SJSA1 (cell line): ENCODE data around the gene FGFR4. TPM values are rescaled to one million over a fixed set of nuclear protein-coding genes. Genes with fewer than 3 reads are reported as not detected.

ENCODE experiments used
- DNase-seq, 2 experiments: peaks; one replicate each; pipeline ENCODE4 v3.0.0-alpha.2; 2015 to 2020; ENCODE audit warnings: low spot score in 2 of 2, low read depth in 1 of 2
- H3K27ac ChIP-seq: fragments of 250-450 bp; sonication (Bioruptor Pico); 2 replicates; pipeline ENCODE4 v1.5.1; 2020; ENCODE audit warnings: mild to moderate bottlenecking, moderate library complexity
- H3K27me3 ChIP-seq: fragments of 250-450 bp; sonication (Bioruptor Pico); replicated peaks from 2 replicates; pipeline ENCODE4 v1.5.1; 2020; ENCODE audit warnings: mild to moderate bottlenecking, moderate library complexity
- H3K36me3 ChIP-seq: fragments of 250-450 bp; sonication (Bioruptor Pico); 2 replicates; pipeline ENCODE4 v1.5.1; 2020; ENCODE audit warnings: mild to moderate bottlenecking
- H3K4me1 ChIP-seq: fragments of 250-450 bp; sonication (Bioruptor Pico); replicated peaks from 2 replicates; pipeline ENCODE4 v1.6.1; 2021; ENCODE audit warnings: mild to moderate bottlenecking
- H3K4me3 ChIP-seq: fragments of 250-450 bp; sonication (Bioruptor Pico); 2 replicates; pipeline ENCODE4 v1.5.1; 2020; ENCODE audit warnings: mild to moderate bottlenecking
- H3K9me3 ChIP-seq: fragments of 250-450 bp; sonication (Bioruptor Pico); replicated peaks from 2 replicates; pipeline ENCODE4 v1.5.1; 2020; ENCODE audit warnings: mild to moderate bottlenecking
- total RNA-seq: library from RNA; depleted of rRNA; stranded (reverse); fragments of >200 nt; shearing (Covaris generic); gene quantifications from 2 replicates; pipeline ENCODE4 v1.2.3, GENCODE V29; 2014

FGFR4 gene
- total RNA-seq, 1 experiment from 2014 or later, result 4.1 TPM

DNA sequence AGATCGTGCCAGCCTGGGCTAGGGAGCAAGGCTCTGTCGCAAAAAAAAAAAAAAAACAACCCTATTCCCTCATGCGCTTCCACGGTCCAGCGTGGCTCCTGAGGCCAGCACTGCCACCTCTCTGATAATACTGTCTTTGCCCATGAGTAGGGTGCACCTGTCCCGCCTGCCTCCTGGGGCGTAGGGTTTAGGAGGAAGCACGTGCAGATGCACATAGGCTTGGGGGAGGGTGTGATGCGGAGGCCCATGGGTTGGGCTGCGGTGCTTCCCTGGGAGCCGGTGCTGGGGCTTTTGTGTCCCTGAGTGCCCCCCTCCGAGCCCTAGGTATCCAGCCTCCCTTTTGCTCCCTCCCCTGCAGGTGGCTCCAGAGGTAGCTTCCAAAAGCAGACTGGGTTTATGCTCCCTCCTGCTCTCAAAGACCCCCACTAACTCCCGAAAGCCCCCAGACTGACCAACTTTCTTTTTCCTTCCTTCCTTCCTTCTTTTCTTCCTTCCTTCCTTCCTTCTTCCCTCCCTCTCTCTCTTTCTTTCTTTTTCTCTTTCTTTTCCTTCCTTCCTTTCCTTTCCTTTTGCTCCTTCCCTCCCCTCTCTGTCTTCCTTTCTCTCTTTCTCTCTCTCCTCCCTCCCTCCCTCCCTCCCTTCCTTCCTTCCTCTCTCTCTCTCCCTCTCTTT is 12.8 kb downstream of the FGFR4 start:
- H3K27ac ChIP-seq, result no peak overlapping the region
- no peaks in the 10 kb centered on the region; the same call in 1 of the 2 replicates for H3K4me1 ChIP-seq
- no peaks in the 10 kb centered on the region for H3K36me3 ChIP-seq
- H3K4me3 ChIP-seq, result no peak overlapping the region
- peaks cover 8% of the 10 kb centered on the region; the same call in 1 of the 2 replicates for H3K27me3 ChIP-seq
- DNase-seq, result no peak
- no peaks in the 10 kb centered on the region for H3K9me3 ChIP-seq

GRCh38 chr5:177100714-177101121 is 14.0 kb downstream of the FGFR4 start:
- no peaks in the 10 kb centered on the region for H3K9me3 ChIP-seq
- H3K27ac ChIP-seq, result no peak overlapping the region
- no peak for DNase-seq
- H3K4me3 ChIP-seq, result no peak overlapping the region
- H3K27me3 ChIP-seq, result peaks cover 13% of the 10 kb centered on the region
- H3K36me3 ChIP-seq, result no peaks in the 10 kb centered on the region
- no peaks in the 10 kb centered on the region; the same call in 1 of the 2 replicates for H3K4me1 ChIP-seq

DNA sequence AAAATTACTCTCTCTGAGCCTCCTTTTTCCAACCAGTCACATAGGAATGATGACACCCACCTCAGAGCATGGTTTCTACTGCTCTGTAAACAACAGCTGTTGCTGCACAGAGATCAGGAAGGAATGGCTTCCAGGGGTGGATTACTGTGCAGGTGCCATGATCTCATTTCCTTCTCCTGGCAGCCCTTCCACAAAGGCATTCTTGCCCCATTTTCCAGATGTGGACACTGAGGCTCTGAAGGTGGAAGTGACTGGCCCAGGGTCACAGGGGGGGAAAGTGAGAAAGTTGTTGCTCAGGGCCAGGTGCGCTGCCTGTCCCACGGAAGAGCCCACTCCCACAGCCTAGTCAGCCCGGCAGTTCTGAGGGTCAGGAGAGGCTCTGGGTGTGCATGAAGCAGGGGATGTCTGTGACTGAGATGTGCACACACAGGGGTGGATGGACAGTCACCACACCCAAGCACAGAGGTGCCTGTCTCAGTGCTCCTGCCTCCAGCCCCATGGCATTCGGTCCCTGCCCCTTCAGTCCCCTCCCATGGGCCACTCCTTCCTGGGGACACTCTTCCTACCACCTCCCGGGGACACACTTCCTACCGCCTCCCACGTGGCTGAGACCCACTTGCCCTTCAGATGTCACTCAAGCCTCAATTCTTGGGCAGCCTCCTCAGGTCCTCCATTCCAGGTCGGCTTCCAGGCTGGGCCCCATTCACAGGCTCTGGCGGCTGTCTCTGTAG is 17.0 kb downstream of the FGFR4 start:
- no peak for DNase-seq

DNA sequence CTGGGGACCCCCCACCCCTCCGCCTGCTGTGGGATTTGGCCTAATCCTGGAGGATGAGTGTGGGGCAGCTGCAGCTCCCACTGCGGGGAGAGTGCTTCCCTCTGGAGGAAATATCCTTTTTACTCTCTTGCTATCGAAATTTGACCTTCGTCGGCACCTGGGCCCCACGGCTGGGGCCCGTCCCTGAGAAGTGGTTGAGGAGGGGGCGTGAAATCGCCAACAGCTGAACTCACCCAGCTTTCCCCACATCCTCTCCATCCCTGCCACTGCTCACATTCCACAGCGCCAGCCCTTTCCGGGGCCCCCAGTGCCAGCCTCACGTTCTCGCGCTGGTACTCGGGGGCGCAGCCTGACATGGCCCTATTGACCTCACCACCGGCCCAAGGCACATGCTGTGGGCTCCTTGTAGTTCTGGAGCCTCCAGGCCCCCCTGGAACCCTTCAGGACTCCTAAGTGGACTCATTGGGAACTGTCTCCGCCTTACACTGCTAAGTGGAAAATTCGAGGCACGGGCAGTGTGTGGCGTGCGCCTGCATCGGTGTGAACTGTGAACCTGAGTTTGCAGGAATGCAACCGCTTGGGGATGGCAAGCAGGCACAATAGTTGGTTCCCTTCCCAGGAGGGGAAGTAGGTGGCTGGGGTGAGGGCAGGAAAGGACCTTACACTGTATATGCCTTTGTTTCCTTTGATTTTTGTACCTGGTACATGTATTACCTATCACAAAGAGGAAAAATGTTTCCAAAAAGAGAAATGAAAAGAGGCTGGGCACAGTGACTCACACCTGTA is 19.2 kb downstream of the FGFR4 start:
- Histone ChIP-seq H3K4me1 (no peaks in the 10 kb centered on the region), H3K27ac (no peak overlapping the region), H3K9me3 (no peaks in the 10 kb centered on the region), H3K4me3 (no peak overlapping the region), H3K27me3 (peaks cover 7% of the 10 kb centered on the region), H3K36me3 (no peaks in the 10 kb centered on the region)
- DNase-seq, result no peak

More for the DNA sequence above, 17.0 kb downstream of the FGFR4 start:
- Histone ChIP-seq H3K9me3 (no peaks in the 10 kb centered on the region), H3K4me1 (no peaks in the 10 kb centered on the region; the same call in 1 of the 2 replicates), H3K27me3 (peaks cover 10% of the 10 kb centered on the region), H3K4me3 (no peak overlapping the region), H3K36me3 (no peaks in the 10 kb centered on the region), H3K27ac (no peak overlapping the region)

DNA sequence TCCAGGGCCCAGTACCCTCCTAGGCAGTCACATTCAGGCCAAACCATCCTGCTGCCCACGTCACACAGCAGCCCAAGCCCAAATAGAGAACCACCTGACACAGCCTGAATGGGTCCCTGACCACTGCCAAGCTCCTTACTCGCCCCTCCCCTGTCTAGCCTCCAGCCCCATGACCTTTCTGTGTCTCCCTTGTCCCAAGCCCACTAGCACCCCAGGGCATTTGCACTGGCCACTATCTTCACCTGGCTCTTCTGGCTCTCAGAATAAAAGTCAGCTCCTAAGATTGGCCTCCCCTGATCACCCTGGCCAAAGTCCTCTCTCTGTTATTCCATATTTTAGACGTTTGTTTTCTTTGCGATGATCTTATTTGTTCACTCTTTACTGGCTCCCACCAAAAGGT is 20.4 kb downstream of the FGFR4 start:
- Histone ChIP-seq H3K36me3 (no peaks in the 10 kb centered on the region), H3K4me3 (no peak overlapping the region), H3K27ac (no peak overlapping the region), H3K27me3 (peaks cover 7% of the 10 kb centered on the region), H3K4me1 (no peaks in the 10 kb centered on the region), H3K9me3 (no peaks in the 10 kb centered on the region)
- DNase-seq, result no peak

DNA sequence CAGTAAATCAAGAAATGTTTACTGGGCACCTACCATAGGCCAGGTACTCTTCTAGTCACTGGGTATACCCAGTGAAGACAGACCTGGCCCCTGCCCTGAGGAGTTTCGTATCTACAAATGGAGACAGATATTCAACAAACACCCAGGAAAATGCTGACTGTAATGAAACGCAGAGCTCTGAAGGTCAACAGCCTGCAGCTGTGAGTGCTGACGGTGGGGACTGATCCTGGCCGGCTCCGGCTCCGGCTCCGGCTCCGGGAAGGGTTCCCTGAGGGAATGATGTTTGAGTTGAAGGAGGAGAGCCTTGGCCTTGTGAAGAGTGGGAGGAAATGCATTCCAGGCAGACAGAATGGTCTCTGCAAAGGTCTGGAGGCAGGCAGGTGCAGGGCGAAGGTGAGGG is 23.1 kb downstream of the FGFR4 start:
- Histone ChIP-seq H3K9me3 (no peaks in the 10 kb centered on the region), H3K4me3 (no peak overlapping the region), H3K27me3 (peaks cover 4% of the 10 kb centered on the region), H3K27ac (no peak overlapping the region), H3K36me3 (no peaks in the 10 kb centered on the region), H3K4me1 (peaks cover 5% of the 10 kb centered on the region)
- no peak for DNase-seq

DNA sequence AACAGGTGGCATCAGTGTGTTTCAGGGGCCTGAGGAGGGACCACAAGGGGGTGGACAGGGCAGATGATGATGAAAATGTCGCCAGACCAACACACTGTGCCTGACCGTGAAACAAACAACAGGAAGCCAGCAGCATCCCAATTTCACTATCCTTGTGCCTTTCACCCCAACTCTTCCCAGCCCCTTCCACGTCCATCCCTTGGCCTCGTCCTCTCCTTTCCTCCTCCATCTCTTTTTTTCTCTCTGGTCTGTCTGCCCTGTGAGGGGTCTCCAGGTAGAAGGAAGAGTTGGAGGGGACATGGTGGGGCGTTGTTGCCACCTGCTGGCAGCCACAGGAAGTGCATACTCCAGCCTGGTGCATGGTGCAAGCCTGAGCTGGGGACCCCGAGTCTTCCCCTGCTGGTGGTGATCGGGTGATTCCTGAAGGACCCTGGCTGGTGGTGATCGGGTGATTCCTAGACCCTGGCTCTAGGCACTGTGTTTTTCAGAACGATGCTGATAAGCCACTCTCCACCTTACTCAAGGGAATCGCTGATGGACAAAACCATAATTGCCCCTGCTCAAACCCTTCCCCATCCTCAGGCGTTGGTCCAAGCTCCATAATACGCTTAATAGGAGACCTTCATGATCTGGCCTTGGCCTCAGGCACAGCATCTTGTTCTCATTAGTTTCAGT is 25.1 kb downstream of the FGFR4 start:
- no peak overlapping the region for H3K27ac ChIP-seq
- no peaks in the 10 kb centered on the region for H3K27me3 ChIP-seq
- DNase-seq, result peak; percentile 66 to 74
- H3K36me3 ChIP-seq, result no peaks in the 10 kb centered on the region
- H3K4me1 ChIP-seq, result peaks cover 5% of the 10 kb centered on the region
- no peaks in the 10 kb centered on the region for H3K9me3 ChIP-seq
- H3K4me3 ChIP-seq, result no peak overlapping the region

GRCh38 chr5:177112589-177113220 is 26.0 kb downstream of the FGFR4 start:
- no peaks in the 10 kb centered on the region for H3K27me3 ChIP-seq
- no peak for DNase-seq
- no peak overlapping the region for H3K4me3 ChIP-seq
- no peak overlapping the region for H3K27ac ChIP-seq
- H3K4me1 ChIP-seq, result peaks cover 5% of the 10 kb centered on the region
- no peaks in the 10 kb centered on the region for H3K9me3 ChIP-seq
- no peaks in the 10 kb centered on the region for H3K36me3 ChIP-seq

- DNase-seq, result peak; percentile 78 to 82
- H3K9me3 ChIP-seq, result no peaks in the 10 kb centered on the region
- no peak overlapping the region for H3K4me3 ChIP-seq
- peaks cover 5% of the 10 kb centered on the region for H3K4me1 ChIP-seq
- no peak overlapping the region for H3K27ac ChIP-seq
- H3K36me3 ChIP-seq, result no peaks in the 10 kb centered on the region
- H3K27me3 ChIP-seq, result no peaks in the 10 kb centered on the region
These were observed 27.1 kb downstream of the FGFR4 start for GRCh38 chr5:177113566-177114424.

DNA sequence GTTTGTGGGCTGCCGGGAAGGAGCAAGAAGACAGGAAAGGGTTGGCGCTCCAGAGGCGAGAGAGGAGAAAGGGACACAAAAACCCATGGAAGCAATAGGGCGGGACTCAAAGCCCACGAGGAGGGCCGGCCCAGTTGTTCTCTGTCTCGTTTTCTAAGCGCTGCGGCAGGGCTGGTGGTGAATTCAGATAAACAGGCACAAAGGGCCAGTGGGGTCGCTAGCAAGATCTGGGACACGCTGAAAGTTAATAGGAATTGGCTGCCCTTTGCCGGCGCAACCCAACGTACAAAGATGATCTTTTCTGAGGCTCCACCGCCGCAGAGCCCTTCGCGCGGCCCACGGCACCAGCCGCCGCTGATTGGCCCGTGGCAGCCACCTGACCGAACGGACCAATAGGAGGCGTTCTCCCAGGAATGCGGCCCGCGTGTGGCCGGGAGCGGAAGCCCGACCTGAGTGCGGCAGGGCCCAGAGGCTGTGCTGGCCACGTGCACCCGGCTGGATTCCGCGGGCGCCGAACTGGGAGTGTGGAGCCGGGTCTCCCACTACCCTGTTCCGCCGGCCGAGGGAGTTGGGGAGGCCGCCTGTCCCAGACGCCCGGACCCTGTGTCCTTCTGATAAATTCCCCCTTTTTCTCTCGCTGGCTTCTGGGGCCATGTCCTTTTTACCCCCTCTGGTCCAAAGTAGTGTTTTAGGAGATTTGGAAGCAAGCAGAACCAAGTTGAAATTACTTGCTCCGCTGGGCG is 30.1 kb downstream of the FGFR4 start:
- Histone ChIP-seq H3K4me1 (peaks cover 5% of the 10 kb centered on the region), H3K9me3 (no peaks in the 10 kb centered on the region), H3K36me3 (no peaks in the 10 kb centered on the region), H3K4me3 (no peak overlapping the region), H3K27me3 (no peaks in the 10 kb centered on the region), H3K27ac (no peak overlapping the region)
- peak in 1 of 2 experiments; percentile 46 for DNase-seq

DNA sequence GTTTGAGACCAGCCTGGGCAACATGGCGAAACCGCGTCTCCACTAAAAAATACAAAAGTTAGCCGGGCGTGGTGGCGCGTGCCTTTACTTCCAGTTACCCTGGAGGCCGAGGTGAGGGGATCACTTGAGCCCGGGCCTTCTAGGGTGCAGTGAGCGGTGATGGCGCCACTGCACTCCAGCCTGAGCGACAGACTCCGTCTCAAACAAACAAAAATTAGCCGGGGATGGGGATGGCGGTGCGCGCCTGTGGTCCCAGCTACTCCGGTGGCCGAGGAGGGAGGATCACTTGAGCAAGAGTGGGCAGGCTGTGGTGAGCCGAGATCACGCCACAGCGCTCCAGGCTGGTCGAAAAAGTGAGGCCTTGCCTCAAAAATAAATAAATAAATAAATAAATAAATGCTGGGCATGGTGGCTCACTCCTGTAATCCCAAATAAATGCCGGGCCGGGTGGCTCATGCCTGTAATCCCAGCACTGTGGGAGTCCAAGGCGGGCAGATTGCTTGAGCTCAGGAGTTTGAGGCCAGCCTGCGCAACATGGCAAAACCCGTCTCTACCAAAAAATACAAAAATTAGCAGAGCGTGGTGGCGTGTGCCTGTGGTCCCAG is 30.8 kb downstream of the FGFR4 start:
- DNase-seq, result no peak
- H3K9me3 ChIP-seq, result no peaks in the 10 kb centered on the region
- H3K27me3 ChIP-seq, result no peaks in the 10 kb centered on the region
- no peak overlapping the region for H3K4me3 ChIP-seq
- no peaks in the 10 kb centered on the region for H3K36me3 ChIP-seq
- H3K27ac ChIP-seq, result no peak overlapping the region
- H3K4me1 ChIP-seq, result peaks cover 5% of the 10 kb centered on the region

DNA sequence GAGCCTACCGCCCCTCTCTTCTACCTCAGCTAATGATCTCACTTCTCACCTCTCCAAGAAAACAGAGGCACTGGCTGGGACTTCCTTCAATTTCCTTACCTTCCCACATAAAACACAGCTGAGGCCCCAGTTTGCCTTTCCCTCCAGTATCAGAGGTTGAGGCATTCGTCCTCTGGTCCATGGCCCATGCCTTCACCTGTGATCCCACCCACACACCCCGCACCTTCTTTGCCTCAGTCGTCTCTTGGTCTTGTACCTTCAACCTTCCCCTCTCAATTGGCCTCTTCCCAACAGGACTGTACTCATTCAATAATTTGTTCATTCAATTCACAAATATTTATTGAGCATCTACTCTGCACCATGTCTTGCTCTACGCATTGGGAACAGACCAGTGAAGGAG is 35.9 kb downstream of the FGFR4 start:
- no peaks in the 10 kb centered on the region for H3K36me3 ChIP-seq
- H3K27me3 ChIP-seq, result no peaks in the 10 kb centered on the region
- no peak overlapping the region for H3K4me3 ChIP-seq
- no peaks in the 10 kb centered on the region for H3K4me1 ChIP-seq
- H3K27ac ChIP-seq, result no peak overlapping the region
- no peaks in the 10 kb centered on the region for H3K9me3 ChIP-seq
- DNase-seq, result no peak
